ENCODE results near the gene PKD1.

Gene PKD1

DNA sequence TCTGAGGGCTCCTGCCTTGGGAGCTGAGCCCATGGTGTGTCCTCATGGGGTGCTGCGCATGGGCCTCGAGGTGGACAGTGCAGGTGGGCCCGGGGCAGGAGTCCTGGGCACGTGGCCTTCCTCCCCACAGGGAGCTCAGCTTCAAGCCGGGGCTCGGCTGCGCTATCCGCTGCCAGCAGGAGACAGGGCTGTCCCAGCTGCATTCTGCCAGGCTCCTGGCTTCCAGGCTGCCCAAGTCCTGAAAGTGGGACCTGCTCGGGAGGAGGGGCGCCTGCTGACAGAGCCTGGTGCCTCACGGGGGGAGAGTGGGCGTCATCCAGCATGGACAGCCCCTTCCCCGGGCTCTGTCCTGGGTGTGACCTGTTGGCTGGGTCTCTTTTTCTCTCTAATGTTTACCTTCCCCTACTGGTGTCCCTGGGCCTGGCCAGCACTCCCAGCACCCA, 27.0 kb upstream of the PKD1 start:
- no peaks in the 10 kb centered on the region for H3K9me3 ChIP-seq (ENCODE audit: low read length)
- no peak overlapping the region for H3K4me3 ChIP-seq (ENCODE audit: low read length)
- H2AFZ ChIP-seq (ENCODE audit: low read depth, low read length): no peak overlapping the region
- no peaks in the 10 kb centered on the region for H3K27me3 ChIP-seq (ENCODE audit: insufficient read depth, low read length)
- H3K36me3 ChIP-seq (ENCODE audit: insufficient read depth, low read length): peaks cover 14% of the 10 kb centered on the region
- H3K4me1 ChIP-seq (ENCODE audit: insufficient read depth, low read length): peaks cover 29% of the 10 kb centered on the region

DNA sequence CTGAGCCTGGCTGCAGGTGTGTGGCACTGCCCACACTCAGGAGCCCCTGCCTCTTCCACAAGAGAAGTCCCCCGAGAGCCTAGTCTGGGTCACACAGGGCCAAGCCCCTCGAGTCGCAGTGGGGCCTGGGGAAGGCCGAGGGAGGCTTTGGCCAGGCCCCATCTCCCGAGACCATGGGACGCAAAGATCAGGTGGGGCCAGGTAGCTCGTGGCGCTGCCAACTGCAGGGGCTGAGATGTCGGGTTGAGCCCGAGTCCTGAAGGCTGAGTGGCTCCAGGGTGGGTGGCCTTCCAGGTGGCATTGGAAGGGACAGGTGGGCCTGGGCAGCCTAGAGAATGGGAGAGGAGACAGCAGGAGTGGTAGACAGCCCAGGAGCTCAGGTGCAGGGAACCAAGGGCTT, 26.2 kb upstream of the PKD1 start:
- H3K4me3 ChIP-seq (ENCODE audit: low read length): no peak overlapping the region
- peaks cover 10% of the 10 kb centered on the region for H3K36me3 ChIP-seq (ENCODE audit: insufficient read depth, low read length)
- H3K4me1 ChIP-seq (ENCODE audit: insufficient read depth, low read length): peaks cover 37% of the 10 kb centered on the region
- no peak overlapping the region for H2AFZ ChIP-seq (ENCODE audit: low read depth, low read length)
- H3K27me3 ChIP-seq (ENCODE audit: insufficient read depth, low read length): no peaks in the 10 kb centered on the region
- no peaks in the 10 kb centered on the region for H3K9me3 ChIP-seq (ENCODE audit: low read length)

DNA sequence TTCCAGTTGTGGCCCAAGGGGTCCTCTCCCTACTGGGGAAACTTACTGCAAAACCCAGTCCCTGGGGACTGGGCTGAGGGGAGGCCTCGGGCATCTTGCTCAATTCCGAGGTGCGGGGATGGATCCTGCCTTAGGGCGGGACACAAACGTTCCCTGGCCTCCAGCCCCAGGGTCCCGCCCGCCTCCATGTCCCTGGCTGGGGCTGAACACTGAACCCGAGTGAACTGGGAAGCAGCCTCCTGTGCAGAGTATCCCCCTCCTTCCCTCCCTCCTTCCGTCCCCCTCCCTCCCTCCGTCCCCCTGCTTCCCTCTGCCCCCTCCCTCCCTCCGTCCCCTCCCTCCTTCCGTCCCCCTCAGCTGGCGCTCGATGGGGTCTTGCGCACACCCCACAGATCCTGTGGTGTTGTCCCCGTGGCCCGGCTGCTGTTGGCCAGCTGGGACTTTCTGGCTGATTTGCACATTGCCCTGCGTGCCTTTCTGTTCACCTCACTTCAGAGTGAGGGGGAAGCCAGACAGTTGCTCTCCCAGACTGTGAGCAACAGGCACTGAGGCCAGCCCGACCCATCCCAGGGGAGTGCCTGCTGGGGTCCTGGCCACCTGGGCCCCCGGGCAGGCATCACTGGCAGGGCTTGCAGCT, 25.3 kb upstream of the PKD1 start:
- H3K4me1 ChIP-seq (ENCODE audit: insufficient read depth, low read length): peaks cover 43% of the 10 kb centered on the region
- H2AFZ ChIP-seq (ENCODE audit: low read depth, low read length): no peak overlapping the region
- no peaks in the 10 kb centered on the region for H3K27me3 ChIP-seq (ENCODE audit: insufficient read depth, low read length)
- H3K36me3 ChIP-seq (ENCODE audit: insufficient read depth, low read length): peaks cover 6% of the 10 kb centered on the region
- H3K9me3 ChIP-seq (ENCODE audit: low read length): no peaks in the 10 kb centered on the region
- no peak overlapping the region for H3K4me3 ChIP-seq (ENCODE audit: low read length)

DNA sequence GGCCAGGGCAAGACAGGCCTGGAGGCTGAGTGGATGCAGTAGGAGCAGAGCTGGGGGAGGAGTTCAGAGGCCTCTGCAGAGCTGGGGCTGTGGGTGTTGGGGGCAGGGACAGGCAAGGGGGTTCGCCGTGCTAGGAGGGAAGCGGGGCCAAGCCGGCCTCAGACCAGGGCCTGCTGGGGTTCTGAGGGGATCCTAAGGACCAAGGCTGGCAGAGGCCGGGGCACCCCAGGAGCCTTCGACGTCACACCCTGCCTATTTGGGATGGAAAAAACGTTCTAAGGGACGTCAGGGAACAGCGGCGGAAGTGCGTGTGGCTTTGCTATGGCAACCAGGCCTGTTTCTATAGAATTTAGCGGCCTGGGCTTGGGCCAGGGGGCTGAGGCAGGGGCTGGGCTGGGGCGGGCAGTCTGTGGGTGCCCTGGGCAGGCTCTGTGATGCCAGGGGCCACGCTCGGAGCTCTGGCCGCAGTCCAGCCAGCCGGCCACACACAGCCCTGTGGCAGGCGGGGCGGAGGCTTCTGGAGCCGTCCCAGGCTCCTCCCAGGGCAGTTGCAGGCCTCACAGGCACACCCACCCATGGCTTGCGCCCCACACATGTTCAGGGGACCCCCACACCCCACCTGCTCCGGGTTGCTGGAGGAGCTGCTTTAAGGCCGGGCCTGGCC, 23.6 kb upstream of the PKD1 start:
- Histone ChIP-seq H3K27me3 (ENCODE audit: insufficient read depth, low read length) (no peaks in the 10 kb centered on the region), H3K9me3 (ENCODE audit: low read length) (no peaks in the 10 kb centered on the region), H3K36me3 (ENCODE audit: insufficient read depth, low read length) (no peaks in the 10 kb centered on the region), H3K4me3 (ENCODE audit: low read length) (peak overlapping the region; percentile 6), H2AFZ (ENCODE audit: low read depth, low read length) (no peak overlapping the region), H3K4me1 (ENCODE audit: insufficient read depth, low read length) (peaks cover 49% of the 10 kb centered on the region)

DNA sequence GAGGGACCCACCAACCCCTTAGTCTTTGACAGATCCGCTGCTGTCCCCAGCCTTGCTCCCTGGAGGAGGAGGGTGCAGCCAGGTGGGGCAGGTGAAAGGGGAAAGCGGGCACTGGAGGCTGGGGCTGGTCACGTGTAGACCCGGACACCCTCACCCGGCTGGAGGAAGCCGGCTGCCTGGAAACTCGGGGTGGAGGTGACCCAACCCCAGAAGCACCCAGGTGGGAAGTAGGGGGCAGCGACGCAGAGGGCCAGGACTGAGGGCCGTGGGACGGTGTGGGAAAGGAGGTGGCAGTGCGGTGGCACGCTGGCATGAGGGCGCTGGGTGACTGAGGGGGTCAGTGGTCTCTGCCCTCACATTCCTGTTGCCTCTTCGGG, 22.6 kb upstream of the PKD1 start:
- Histone ChIP-seq H3K4me3 (ENCODE audit: low read length) (no peak overlapping the region), H3K9me3 (ENCODE audit: low read length) (no peaks in the 10 kb centered on the region), H3K4me1 (ENCODE audit: insufficient read depth, low read length) (peaks cover 60% of the 10 kb centered on the region), H2AFZ (ENCODE audit: low read depth, low read length) (no peak overlapping the region), H3K36me3 (ENCODE audit: insufficient read depth, low read length) (peaks cover 3% of the 10 kb centered on the region), H3K27me3 (ENCODE audit: insufficient read depth, low read length) (no peaks in the 10 kb centered on the region)

DNA sequence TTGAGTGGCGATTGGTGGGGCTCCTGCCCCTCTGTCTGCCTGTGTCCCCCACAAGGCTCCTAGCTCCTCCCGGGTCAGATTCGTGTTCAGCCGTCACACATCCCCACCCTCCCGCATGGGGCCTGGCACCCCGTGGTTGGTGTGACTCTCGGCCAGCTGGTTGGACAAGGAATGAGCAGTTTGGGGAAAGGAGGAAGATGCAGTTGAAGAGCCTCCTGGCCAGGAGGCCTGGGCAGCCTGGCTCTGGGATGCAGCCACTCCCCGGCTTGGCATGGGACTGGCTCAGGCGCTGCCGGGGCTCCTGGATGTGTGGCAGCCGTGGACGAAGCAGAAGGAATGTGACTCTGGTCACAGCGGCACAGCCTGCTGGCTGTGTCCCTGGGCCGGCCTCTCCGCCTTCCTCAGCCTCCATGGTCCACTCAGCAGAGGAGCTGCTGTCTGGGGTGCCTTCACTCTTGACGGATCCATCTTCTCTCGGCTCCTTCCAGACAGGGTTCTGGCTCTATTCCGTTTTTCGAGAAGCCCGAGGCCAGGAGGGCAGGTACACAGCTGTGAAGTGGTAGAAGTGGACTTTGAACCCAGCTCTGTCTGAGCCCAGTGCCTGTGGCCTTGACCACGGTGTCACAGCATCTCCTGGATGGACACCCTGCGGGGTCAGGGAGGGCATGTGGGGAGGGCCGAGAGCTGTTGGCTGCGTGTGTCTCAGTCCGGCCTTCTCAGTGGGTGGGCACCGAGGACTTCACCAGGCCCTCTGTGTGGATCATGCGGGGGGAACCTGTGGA, 22.0 kb upstream of the PKD1 start:
- Histone ChIP-seq H3K4me1 (ENCODE audit: insufficient read depth, low read length) (peaks cover 65% of the 10 kb centered on the region), H3K4me3 (ENCODE audit: low read length) (no peak overlapping the region)

DNA sequence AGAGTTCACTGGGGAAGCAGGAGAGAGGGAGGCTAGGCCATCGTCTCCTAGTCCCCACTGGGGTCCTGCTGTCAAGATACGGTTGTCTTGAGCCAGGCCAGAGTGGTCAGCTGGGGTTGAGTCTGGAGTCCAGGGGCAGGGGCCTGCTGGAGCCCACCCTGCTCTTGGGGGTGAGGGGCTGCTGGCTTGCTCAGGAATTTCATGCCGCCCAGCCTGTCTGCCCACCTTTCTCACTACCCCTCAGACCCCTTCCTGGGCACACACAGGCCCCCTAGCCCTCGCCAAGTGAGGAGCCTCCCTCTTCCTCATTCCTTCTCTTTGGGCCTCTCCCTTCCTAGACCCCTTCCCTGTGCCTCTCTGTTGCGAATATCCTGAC, 21.1 kb upstream of the PKD1 start:
- Histone ChIP-seq H3K9me3 (ENCODE audit: low read length) (no peaks in the 10 kb centered on the region), H3K36me3 (ENCODE audit: insufficient read depth, low read length) (peaks cover 9% of the 10 kb centered on the region), H2AFZ (ENCODE audit: low read depth, low read length) (no peak overlapping the region), H3K4me1 (ENCODE audit: insufficient read depth, low read length) (peaks cover 66% of the 10 kb centered on the region), H3K27me3 (ENCODE audit: insufficient read depth, low read length) (no peaks in the 10 kb centered on the region), H3K4me3 (ENCODE audit: low read length) (peak overlapping the region; percentile 82)

More for the DNA sequence above, 22.0 kb upstream of the PKD1 start:
- Histone ChIP-seq H2AFZ (ENCODE audit: low read depth, low read length) (no peak overlapping the region), H3K9me3 (ENCODE audit: low read length) (no peaks in the 10 kb centered on the region), H3K36me3 (ENCODE audit: insufficient read depth, low read length) (peaks cover 8% of the 10 kb centered on the region), H3K27me3 (ENCODE audit: insufficient read depth, low read length) (no peaks in the 10 kb centered on the region)

DNA sequence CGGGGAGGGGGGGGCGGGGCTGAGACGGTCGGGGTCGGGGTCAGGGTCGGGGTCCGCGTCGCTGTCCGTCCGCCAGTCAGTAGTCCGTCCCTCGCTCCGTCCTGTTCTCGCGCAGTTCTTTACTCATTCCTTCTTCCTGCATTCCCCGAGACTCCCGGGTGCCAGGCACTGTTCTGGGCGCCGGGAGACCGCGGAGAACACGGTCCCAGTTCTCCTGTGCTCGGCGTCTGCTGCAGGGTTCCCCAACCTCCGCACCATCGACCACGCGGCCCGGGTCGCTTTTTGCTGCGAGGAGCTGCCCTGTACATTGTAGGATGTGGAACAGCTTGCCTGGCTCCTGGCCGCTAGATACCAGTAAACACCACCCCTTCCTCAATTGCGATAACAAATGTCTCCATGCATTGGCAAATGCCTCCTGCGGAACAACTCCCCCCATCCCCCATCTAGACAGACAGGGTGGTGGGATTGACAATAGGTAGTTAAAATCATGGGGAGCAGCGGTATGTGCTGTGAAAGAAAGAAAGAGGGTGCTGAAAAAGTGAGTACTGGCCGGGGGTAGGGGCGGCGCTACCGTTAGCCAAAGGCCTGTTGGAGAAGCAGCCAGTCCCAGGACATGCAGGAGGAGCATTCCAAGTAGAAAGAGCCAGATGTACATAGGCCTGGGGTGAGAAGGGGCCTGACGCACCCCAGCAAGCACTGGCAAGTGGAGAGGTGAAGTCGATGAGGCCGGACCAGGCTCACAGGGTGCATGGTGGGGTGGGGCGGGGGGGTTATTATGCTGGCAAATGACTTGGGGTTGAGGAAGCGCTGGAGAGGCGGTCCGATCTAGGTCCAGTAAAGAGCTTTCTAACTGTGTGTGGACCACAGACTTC, 20.5 kb upstream of the PKD1 start:
- Histone ChIP-seq H3K27me3 (ENCODE audit: insufficient read depth, low read length) (no peaks in the 10 kb centered on the region), H3K4me3 (ENCODE audit: low read length) (peak overlapping the region; percentile 82), H3K9me3 (ENCODE audit: low read length) (no peaks in the 10 kb centered on the region), H3K4me1 (ENCODE audit: insufficient read depth, low read length) (peaks cover 72% of the 10 kb centered on the region), H3K36me3 (ENCODE audit: insufficient read depth, low read length) (peaks cover 14% of the 10 kb centered on the region), H2AFZ (ENCODE audit: low read depth, low read length) (no peak overlapping the region)

DNA sequence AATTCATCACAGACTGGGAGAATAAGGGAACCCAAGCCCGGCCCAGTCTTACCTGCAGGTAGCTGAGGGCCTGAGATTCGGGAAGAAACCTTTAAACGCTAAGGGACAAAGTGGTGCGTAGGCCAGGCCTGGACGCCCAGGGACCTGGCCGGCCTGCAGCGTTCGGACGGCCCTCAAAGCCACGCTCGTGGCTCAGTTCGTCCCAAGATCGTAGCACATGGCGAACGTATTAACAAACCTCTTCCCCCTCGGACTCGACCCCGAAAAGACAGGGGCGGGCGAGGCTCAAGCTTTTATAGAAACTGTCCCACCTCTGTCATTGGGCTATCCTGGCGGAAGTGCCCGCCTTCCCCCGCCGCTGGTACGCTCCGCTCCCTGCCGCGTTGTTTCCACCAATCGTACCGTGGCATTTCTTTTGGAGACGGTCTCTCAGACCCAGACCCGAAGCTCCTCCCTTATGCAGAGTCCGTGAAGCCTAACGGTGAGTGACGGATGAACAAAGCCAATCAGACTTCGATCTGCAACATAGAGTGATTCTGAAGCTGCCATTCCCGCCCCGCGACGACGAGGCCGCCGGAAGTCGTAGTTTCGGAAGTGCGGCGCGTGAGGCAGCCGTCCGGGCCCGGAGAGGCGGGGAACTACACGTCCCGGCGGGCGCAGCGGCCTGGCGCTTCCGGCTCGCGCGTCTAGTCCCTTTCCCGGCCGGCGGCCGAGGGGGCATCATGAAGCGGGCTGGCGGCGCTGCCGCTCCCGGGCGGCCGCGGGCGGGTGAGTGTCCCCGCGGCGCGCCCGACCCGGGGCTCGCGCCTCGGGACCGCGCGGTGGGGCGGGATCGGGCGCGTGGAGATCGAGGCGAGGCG, 19.6 kb upstream of the PKD1 start, which contains the start of gene TRAF7:
Gene TRAF7, plus strand, starts transcription at position 692 of the 860 bp plus-strand sequence. CDS start 8,139 bp downstream, outside the sequence.
- Histone ChIP-seq H2AFZ (ENCODE audit: low read depth, low read length) (no peak within 1 kb of the TSS), H3K36me3 (ENCODE audit: insufficient read depth, low read length) (peaks cover 14% of the 10 kb centered on the region), H3K4me3 (ENCODE audit: low read length) (peak within 1 kb of the TSS; percentile 84), H3K4me1 (ENCODE audit: insufficient read depth, low read length) (peaks cover 70% of the 10 kb centered on the region), H3K27me3 (ENCODE audit: insufficient read depth, low read length) (no peaks in the 10 kb centered on the region), H3K9me3 (ENCODE audit: low read length) (no peaks in the 10 kb centered on the region)

DNA sequence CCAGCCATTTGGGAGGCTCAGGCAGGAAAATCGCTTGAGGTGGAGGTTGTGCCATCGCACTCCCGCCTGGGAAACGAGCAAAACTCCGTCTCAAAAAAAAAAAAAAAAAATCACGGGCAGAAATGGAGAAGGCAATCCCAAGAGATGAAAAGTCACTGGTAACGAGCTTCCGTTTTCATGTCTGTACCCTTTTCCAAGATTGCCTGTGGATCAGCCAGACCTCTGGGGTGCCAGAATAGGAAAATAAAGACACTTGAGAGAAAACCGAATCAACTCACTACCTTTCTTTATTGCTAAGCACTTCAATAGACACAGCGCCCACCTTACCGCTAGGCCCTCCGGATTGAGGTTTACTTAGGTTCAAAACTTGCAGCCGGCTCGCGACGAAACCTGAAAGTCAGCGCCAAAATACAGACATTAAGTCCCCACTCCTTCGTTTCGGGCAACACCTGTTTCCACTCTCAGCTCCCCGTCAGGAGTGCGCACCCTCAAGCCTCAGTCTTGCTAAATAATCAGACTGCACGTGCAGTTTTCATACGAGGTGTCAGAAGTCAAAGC, 18.9 kb upstream of the PKD1 start:
- peaks cover 14% of the 10 kb centered on the region for H3K36me3 ChIP-seq (ENCODE audit: insufficient read depth, low read length)
- H3K4me1 ChIP-seq (ENCODE audit: insufficient read depth, low read length): peaks cover 63% of the 10 kb centered on the region
- no peak overlapping the region for H2AFZ ChIP-seq (ENCODE audit: low read depth, low read length)
- H3K9me3 ChIP-seq (ENCODE audit: low read length): no peaks in the 10 kb centered on the region
- no peaks in the 10 kb centered on the region for H3K27me3 ChIP-seq (ENCODE audit: insufficient read depth, low read length)
- peak overlapping the region; percentile 84 for H3K4me3 ChIP-seq (ENCODE audit: low read length)

DNA sequence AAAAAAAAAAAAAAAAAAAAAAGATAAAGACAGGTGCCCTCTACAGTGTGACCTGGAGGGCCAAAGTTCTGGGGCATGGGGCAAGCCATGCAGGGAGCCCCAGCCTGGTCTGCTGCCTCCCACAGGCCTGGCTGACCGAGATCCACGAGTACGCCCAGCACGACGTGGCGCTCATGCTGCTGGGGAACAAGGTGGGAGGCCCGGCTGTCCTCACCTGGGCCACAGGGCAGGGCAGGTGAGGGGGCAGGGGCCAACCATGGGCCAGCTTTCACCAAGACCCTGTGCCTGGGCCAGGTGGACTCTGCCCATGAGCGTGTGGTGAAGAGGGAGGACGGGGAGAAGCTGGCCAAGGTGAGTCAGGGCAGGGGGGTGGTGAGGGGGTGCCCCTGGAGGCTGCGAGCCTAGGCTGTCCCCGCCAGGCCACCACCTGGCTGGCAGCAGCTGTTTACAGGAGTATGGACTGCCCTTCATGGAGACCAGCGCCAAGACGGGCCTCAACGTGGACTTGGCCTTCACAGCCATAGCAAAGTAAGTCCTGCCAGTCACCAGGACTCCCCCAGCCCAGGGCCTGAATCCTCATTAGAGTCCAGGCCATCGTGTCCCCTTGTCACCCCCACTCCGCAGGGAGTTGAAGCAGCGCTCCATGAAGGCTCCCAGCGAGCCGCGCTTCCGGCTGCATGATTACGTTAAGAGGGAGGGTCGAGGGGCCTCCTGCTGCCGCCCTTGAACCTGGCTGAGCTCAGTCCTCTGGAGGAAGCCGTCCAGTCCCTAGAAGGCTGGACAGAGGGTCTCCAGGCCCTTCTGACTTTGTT, 17.2 kb upstream of the PKD1 start:
- Histone ChIP-seq H3K36me3 (ENCODE audit: insufficient read depth, low read length) (peaks cover 14% of the 10 kb centered on the region), H3K9me3 (ENCODE audit: low read length) (no peaks in the 10 kb centered on the region), H2AFZ (ENCODE audit: low read depth, low read length) (no peak overlapping the region), H3K27me3 (ENCODE audit: insufficient read depth, low read length) (no peaks in the 10 kb centered on the region), H3K4me3 (ENCODE audit: low read length) (peak overlapping the region; percentile 84), H3K4me1 (ENCODE audit: insufficient read depth, low read length) (peaks cover 46% of the 10 kb centered on the region)

Data from neuron (in vitro differentiated cells).